CD4-positive, alpha-beta T cell (primary cell): ENCODE data around the gene PLCD1. TPM values are rescaled to one million over a fixed set of nuclear protein-coding genes. Genes with fewer than 3 reads are reported as not detected.

ENCODE experiments used
- ATAC-seq: fragments of 200-7000 bp; cut with Tn5 transposase; one replicate; pipeline ENCODE4 v1.10.0; 2022; ENCODE audit warnings: mild to moderate bottlenecking; ENCODE audit not compliant: poor library complexity
- CTCF ChIA-PET: fragments of 350-600 bp; sonication (Branson Sonifier 250); formaldehyde crosslinking; loops from one replicate; lab custom pipeline; 2021; ENCODE audit warnings: antibody characterized with exemption, inconsistent platforms; lab: Charles Lee
- POLR2A ChIA-PET: fragments of 350-600 bp; sonication (Branson Sonifier 250); formaldehyde crosslinking; loops from one replicate; lab custom pipeline; 2021; ENCODE audit warnings: antibody characterized with exemption, inconsistent platforms; lab: Charles Lee
- DNase-seq, 14 experiments: peaks; one replicate each; pipeline ENCODE4 v3.0.0-alpha.2; 2013 to 2020; ENCODE audit warnings: mixed read lengths in 2 of 14
- H3K27ac ChIP-seq, 2 donors: one replicate each; pipeline versions ENCODE4 v1.5.1 to v1.7.0; 2013; ENCODE audit warnings: low read length in 2 of 2, low read depth in 1 of 2, mild to moderate bottlenecking in 1 of 2
- H3K27me3 ChIP-seq, 2 experiments: 1 replicate in 1 of 2; 2 replicates in 1 of 2; pipeline versions ENCODE4 v1.6.1 to v1.7.0; 2013; ENCODE audit warnings: low read length in 2 of 2, control low read depth in 1 of 2, mild to moderate bottlenecking in 1 of 2, moderate library complexity in 1 of 2; ENCODE audit not compliant: insufficient read depth in 2 of 2, control insufficient read depth in 1 of 2
- H3K36me3 ChIP-seq: one replicate; pipeline ENCODE4 v1.6.1; 2013; ENCODE audit warnings: low read length, control low read depth; ENCODE audit not compliant: insufficient read depth
- H3K4me1 ChIP-seq: one replicate; pipeline ENCODE4 v1.6.1; 2013; ENCODE audit warnings: low read length, control low read depth; ENCODE audit not compliant: insufficient read depth
- H3K4me3 ChIP-seq: one replicate; pipeline ENCODE4 v1.5.1; 2013; ENCODE audit warnings: mild to moderate bottlenecking, low read length, moderate library complexity
- H3K9me3 ChIP-seq, 2 experiments: 1 replicate in 1 of 2; 2 replicates in 1 of 2; pipeline versions ENCODE4 v1.6.1 to v1.7.0; 2013; ENCODE audit warnings: low read length in 2 of 2, mild to moderate bottlenecking in 2 of 2, control low read depth in 1 of 2, moderate library complexity in 1 of 2; ENCODE audit not compliant: control insufficient read depth in 1 of 2, insufficient read depth in 1 of 2
- H3K27ac Mint-ChIP-seq: one replicate; pipeline ENCODE4 v1.8.0; 2020; ENCODE audit warnings: mixed read lengths
- H3K27me3 Mint-ChIP-seq: one replicate; pipeline ENCODE4 v1.8.0; 2021; ENCODE audit warnings: mixed read lengths
- H3K36me3 Mint-ChIP-seq: one replicate; pipeline ENCODE4 v1.8.0; 2021; ENCODE audit warnings: low read depth, mixed read lengths
- H3K4me1 Mint-ChIP-seq: one replicate; pipeline ENCODE4 v1.8.0; 2021; ENCODE audit warnings: low read depth, mixed read lengths
- H3K4me3 Mint-ChIP-seq: one replicate; pipeline ENCODE4 v1.8.0; 2020; ENCODE audit warnings: mild to moderate bottlenecking, mixed read lengths
- H3K9me3 Mint-ChIP-seq: one replicate; pipeline ENCODE4 v1.8.0; 2020; ENCODE audit warnings: mixed read lengths
- CTCF ChIP-seq: fragments of 200-600 bp; IDR thresholded peaks from one replicate; pipeline ENCODE4 v1.8.0; 2022; ENCODE audit warnings: antibody characterized with exemption, mild to moderate bottlenecking
- intact Hi-C, 2 experiments: fragments of 100-400 bp; cut with DNase I in 1 of 2; cut with micrococcal nuclease in 1 of 2; formaldehyde crosslinking; loops; one replicate each; pipeline versions ENCODE4 v1.15.1 to v1.9.0; 2023 to 2025; cut with DNase I, micrococcal nuclease
- total RNA-seq, 174 experiments: library from RNA in 2 of 174; stranded (reverse) in 2 of 174; gene quantifications; one replicate each; pipeline ENCODE4 v1.2.3 and lab custom pipeline; 2021 to 2026

PLCD1 gene
- total RNA-seq, 2 experiments from 2014 or later: 67.0 to 69.8 TPM

GRCh38 chr3:38027466-38028465 is 1.7 kb downstream of the PLCD1 start:
- Histone ChIP-seq H3K4me3 (no peak overlapping the region), H3K27ac (no peak overlapping the region), H3K4me1 (peaks cover 80% of the 10 kb centered on the region), H3K36me3 (no peaks in the 10 kb centered on the region), H3K27me3 (peaks cover 4 to 10% of the 10 kb centered on the region in 2 experiments), H3K9me3 (no peaks in the 10 kb centered on the region)
- H3K4me1 Mint-ChIP-seq: peaks cover 48% of the 10 kb centered on the region
- POLR2A ChIA-PET: no interaction called here
- H3K27ac Mint-ChIP-seq: peak overlapping the region; percentile 13
- no peak for TF ChIP-seq CTCF
- H3K4me3 Mint-ChIP-seq: peak overlapping the region; percentile 79
- H3K27me3 Mint-ChIP-seq: peaks cover 7% of the 10 kb centered on the region
- H3K36me3 Mint-ChIP-seq: peaks cover 5% of the 10 kb centered on the region
- CTCF ChIA-PET: no interaction called here
- DNase-seq: peak in 1 of 14 experiments; percentile 14
- intact Hi-C loops: no loop called here
- H3K9me3 Mint-ChIP-seq: no peaks in the 10 kb centered on the region
- ATAC-seq: no peak

- ATAC-seq (no peak), DNase-seq (peak in 1 of 14 experiments; percentile 9)
- peak overlapping the region; percentile 79 for H3K4me3 Mint-ChIP-seq
- POLR2A ChIA-PET: no interaction called here
- Histone ChIP-seq H3K4me1 (peaks cover 80% of the 10 kb centered on the region), H3K27me3 (peaks cover 1 to 10% of the 10 kb centered on the region in 2 experiments), H3K36me3 (no peaks in the 10 kb centered on the region), H3K9me3 (no peaks in the 10 kb centered on the region), H3K4me3 (no peak overlapping the region), H3K27ac (no peak overlapping the region)
- H3K27me3 Mint-ChIP-seq: peaks cover 7% of the 10 kb centered on the region
- no peak for TF ChIP-seq CTCF
- CTCF ChIA-PET: no interaction called here
- intact Hi-C loops: no loop called here
- H3K27ac Mint-ChIP-seq: peak overlapping the region; percentile 13
- no peaks in the 10 kb centered on the region for H3K9me3 Mint-ChIP-seq
- peaks cover 56% of the 10 kb centered on the region for H3K4me1 Mint-ChIP-seq
- H3K36me3 Mint-ChIP-seq: peaks cover 5% of the 10 kb centered on the region
Observed at GRCh38 chr3:38026856-38027255, 2.6 kb downstream of the PLCD1 start.

GRCh38 chr3:38022896-38023709 is 6.3 kb downstream of the PLCD1 start:
- peak in 1 of 14 experiments; percentile 45 for DNase-seq
- Mint-ChIP-seq H3K4me3 (peak overlapping the region; percentile 83), H3K27ac (peak overlapping the region; percentile 89), H3K36me3 (peaks cover 29% of the 10 kb centered on the region), H3K27me3 (no peaks in the 10 kb centered on the region), H3K9me3 (no peaks in the 10 kb centered on the region), H3K4me1 (peaks cover 49% of the 10 kb centered on the region)
- CTCF ChIA-PET: interaction anchor here (1.8 kb wide), 1 partner anchor 10 kb away, joined by 7 read pairs; no protein-coding TSS in a partner anchor
- Histone ChIP-seq H3K36me3 (peaks cover 19% of the 10 kb centered on the region), H3K27me3 (no peaks in the 10 kb centered on the region), H3K27ac (peak overlapping the region; percentile 82 to 97), H3K9me3 (peaks cover 0 to 3% of the 10 kb centered on the region in 2 experiments), H3K4me3 (peak overlapping the region; percentile 92), H3K4me1 (peaks cover 50% of the 10 kb centered on the region)
- POLR2A ChIA-PET: interaction anchor here (1.0 to 1.4 kb wide), 4 partner anchors 18 to 142 kb away, joined by 3 to 5 read pairs (median 4); partner anchors contain the start of gene OXSR1
- no peak for TF ChIP-seq CTCF
- ATAC-seq: no peak
- intact Hi-C loops: no loop called here
